Measurements from ENCODE around the gene MTMR3. TPM values are rescaled to one million over a fixed set of nuclear protein-coding genes. Genes with fewer than 3 reads are reported as not detected.

The MTMR3 gene
- total RNA-seq, 1 donor from 2014 or later, result 30.3 TPM

DNA sequence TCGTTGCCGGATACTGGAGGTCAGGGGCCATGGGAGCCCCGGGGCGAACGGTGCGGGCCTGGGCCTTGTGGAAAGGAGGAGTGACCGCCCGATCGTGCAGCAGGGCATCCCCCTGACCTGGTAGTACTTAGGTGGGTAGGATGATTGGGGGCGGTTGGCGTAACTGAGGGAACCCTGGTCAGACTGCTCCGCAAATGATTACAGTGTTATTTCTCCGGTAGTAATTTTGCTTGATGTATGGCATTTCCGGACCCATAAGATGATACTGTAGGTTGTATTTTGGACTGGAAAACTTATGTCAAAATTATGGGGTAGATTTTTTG is 762 bp downstream of the MTMR3 start:
- Histone ChIP-seq H3K36me3 (ENCODE audit: control insufficient read depth, insufficient read depth, low read length) (no peaks in the 10 kb centered on the region), H3K4me3 (ENCODE audit: low read depth, low read length) (peak overlapping the region; percentile 93), H3K27me3 (ENCODE audit: control insufficient read depth, insufficient read depth, low read length) (no peaks in the 10 kb centered on the region)
- DNase-seq (ENCODE audit: low read depth), result no peak
- TF ChIP-seq, protein P1, sequence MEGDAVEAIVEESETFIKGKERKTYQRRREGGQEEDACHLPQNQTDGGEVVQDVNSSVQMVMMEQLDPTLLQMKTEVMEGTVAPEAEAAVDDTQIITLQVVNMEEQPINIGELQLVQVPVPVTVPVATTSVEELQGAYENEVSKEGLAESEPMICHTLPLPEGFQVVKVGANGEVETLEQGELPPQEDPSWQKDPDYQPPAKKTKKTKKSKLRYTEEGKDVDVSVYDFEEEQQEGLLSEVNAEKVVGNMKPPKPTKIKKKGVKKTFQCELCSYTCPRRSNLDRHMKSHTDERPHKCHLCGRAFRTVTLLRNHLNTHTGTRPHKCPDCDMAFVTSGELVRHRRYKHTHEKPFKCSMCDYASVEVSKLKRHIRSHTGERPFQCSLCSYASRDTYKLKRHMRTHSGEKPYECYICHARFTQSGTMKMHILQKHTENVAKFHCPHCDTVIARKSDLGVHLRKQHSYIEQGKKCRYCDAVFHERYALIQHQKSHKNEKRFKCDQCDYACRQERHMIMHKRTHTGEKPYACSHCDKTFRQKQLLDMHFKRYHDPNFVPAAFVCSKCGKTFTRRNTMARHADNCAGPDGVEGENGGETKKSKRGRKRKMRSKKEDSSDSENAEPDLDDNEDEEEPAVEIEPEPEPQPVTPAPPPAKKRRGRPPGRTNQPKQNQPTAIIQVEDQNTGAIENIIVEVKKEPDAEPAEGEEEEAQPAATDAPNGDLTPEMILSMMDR (IDR thresholded peaks at IDR 0.05; ENCODE audit: insufficient read depth, low read length, severe bottlenecking), result no peak
- no peak for FAIRE-seq

DNA sequence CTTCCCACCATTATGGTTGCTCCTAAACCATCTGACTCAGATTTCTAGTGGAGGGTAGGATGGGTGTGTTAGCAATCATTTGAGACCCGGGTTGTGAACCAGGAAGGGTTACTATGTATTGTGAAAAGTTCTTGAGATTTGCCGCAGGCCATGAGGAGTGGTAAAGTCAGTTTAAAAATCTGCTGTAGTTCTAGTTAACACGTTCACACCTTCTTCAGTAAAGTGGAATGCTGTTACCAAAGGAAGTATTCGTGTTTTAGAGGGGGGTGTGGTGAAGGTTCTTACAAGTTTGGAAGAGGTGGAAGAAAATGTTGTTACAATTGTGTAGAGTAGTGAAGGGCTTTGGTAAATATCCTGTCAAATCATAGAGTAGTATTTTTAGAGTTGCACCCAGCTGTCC is 2.6 kb downstream of the MTMR3 start:
- Histone ChIP-seq H3K36me3 (ENCODE audit: control insufficient read depth, insufficient read depth, low read length) (no peaks in the 10 kb centered on the region), H3K27me3 (ENCODE audit: control insufficient read depth, insufficient read depth, low read length) (no peaks in the 10 kb centered on the region), H3K4me3 (ENCODE audit: low read depth, low read length) (no peak overlapping the region)
- TF ChIP-seq, protein P1 (IDR thresholded peaks at IDR 0.05; ENCODE audit: insufficient read depth, low read length, severe bottlenecking), result no peak
- peak; percentile 65 for DNase-seq (ENCODE audit: low read depth)
- no peak for FAIRE-seq

DNA sequence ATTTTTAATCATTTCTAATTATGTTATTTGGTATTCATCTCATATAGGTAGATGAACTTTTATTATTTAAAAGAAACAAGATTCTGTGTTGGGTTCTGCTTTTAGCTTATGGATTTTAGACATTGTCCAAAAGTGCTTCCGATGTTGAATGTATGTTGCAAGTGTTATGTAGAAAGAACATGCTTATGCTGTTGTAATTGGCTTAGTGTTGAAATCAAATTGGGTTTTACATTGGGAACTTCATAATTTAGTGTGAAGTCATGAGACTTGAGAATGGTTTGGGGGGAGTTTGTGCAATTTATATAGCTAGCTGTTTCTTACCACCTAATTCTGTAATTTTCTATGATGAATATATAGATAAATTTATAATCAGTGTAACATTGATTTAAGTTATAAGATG is 3.6 kb downstream of the MTMR3 start:
- H3K4me3 ChIP-seq (ENCODE audit: low read depth, low read length), result no peak overlapping the region
- H3K27me3 ChIP-seq (ENCODE audit: control insufficient read depth, insufficient read depth, low read length), result no peaks in the 10 kb centered on the region
- TF ChIP-seq, protein P1 (IDR thresholded peaks at IDR 0.05; ENCODE audit: insufficient read depth, low read length, severe bottlenecking), result no peak
- no peaks in the 10 kb centered on the region for H3K36me3 ChIP-seq (ENCODE audit: control insufficient read depth, insufficient read depth, low read length)
- DNase-seq (ENCODE audit: low read depth) (no peak), FAIRE-seq (no peak)

DNA sequence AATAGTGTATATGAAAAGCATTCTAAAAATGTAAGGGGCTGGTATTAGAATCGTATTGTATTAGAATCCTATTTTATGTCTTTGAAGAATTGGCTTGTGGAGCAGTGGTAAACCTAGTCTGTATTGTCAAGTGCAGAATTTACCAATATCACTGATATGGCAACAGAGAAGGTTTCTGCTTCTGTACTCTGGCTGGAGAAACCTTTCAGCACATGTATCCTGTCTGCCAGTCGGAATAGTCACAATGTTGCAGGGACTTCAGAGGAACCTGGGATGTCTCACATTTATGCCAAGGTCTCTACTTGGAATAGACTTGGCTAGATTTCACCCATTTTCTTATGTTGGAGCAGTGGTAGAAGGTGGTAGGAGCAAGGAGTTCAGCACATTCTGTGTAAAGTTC is 4.4 kb downstream of the MTMR3 start:
- FAIRE-seq, result no peak
- no peak for DNase-seq (ENCODE audit: low read depth)
- no peaks in the 10 kb centered on the region for H3K27me3 ChIP-seq (ENCODE audit: control insufficient read depth, insufficient read depth, low read length)
- no peaks in the 10 kb centered on the region for H3K36me3 ChIP-seq (ENCODE audit: control insufficient read depth, insufficient read depth, low read length)
- TF ChIP-seq, protein P1 (IDR thresholded peaks at IDR 0.05; ENCODE audit: insufficient read depth, low read length, severe bottlenecking), result no peak
- no peak overlapping the region for H3K4me3 ChIP-seq (ENCODE audit: low read depth, low read length)

DNA sequence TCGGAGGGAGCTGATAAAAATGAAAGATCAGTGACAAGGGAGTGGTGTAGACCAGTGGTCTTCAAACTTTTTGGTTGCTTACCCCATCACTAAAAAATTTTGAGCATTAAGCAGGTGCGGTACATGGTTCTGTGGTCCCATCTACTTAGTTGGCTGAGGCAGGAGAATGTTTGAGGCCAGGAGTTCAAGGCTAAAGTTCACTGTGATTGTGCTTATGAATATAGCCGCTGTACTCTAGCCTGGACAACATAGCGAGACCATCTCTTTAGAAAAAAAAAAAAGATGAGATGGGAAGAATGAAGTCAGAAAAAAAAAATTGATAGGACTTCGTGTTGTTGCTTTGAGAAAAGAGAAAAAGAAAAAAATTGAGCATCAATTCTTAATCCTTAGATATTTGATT is 7.8 kb downstream of the MTMR3 start:
- no peak overlapping the region for H3K4me3 ChIP-seq (ENCODE audit: low read depth, low read length)
- H3K27me3 ChIP-seq (ENCODE audit: control insufficient read depth, insufficient read depth, low read length), result no peaks in the 10 kb centered on the region
- no peaks in the 10 kb centered on the region for H3K36me3 ChIP-seq (ENCODE audit: control insufficient read depth, insufficient read depth, low read length)
- DNase-seq (ENCODE audit: low read depth) (no peak), FAIRE-seq (no peak)
- TF ChIP-seq, protein P1 (IDR thresholded peaks at IDR 0.05; ENCODE audit: insufficient read depth, low read length, severe bottlenecking), result no peak

DNA sequence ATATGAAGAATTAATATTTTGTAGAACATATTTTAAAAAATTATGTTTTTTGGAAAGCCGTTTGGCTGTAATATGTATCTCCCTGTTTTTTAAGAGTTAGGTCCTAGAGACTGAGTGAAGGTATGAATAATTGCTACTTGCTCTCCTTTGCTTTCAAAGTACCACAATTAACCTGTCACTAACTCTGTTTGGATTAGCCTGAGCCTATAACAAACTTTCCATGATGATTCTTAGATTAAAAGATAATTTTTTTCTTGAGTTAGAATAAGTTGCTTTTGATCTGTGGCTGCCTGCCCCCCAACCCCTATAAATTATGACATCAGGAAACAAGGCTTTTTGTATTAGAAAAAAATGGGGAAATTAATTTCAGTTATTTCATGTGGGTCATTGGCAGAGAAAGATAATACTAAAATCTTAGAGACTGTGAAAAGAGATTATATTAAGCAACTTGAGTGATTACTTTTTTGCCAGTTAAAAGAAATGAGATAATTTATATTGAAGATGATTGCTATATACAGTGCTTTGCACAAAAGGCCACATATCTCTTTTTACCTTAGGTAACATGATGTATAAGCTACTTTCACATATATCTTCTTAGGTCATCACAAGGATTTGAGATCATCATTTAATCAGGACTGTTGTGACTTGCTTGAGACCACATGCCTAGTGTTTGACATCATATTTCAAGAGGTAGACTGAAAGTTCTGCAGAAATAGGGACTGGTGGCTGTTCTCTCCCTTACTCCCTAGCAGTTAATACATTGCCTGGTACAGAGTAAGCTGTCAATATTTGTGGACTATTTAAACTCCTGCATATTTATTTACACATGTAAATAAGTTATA is 9.6 kb downstream of the MTMR3 start:
- no peaks in the 10 kb centered on the region for H3K36me3 ChIP-seq (ENCODE audit: control insufficient read depth, insufficient read depth, low read length)
- TF ChIP-seq, protein P1 (IDR thresholded peaks at IDR 0.05; ENCODE audit: insufficient read depth, low read length, severe bottlenecking), result no peak
- DNase-seq (ENCODE audit: low read depth) (no peak), FAIRE-seq (no peak)
- no peak overlapping the region for H3K4me3 ChIP-seq (ENCODE audit: low read depth, low read length)
- H3K27me3 ChIP-seq (ENCODE audit: control insufficient read depth, insufficient read depth, low read length), result no peaks in the 10 kb centered on the region
